ENCODE data around the gene CALHM4.

CALHM4 gene

GRCh38 chr6:116571683-116572000 is 18.1 kb downstream of the CALHM4 start:
- Histone ChIP-seq H3K4me3 (ENCODE audit: severe bottlenecking) (peak overlapping the region; percentile 83), H3K27me3 (ENCODE audit: insufficient read depth, poor library complexity, severe bottlenecking) (no peaks in the 10 kb centered on the region), H3K27ac (ENCODE audit: poor library complexity, severe bottlenecking) (peak overlapping the region; percentile 66), H3K9me3 (ENCODE audit: severe bottlenecking) (no peaks in the 10 kb centered on the region), H3K36me3 (ENCODE audit: low read depth) (peaks cover 28% of the 10 kb centered on the region), H3K4me1 (ENCODE audit: insufficient read depth, poor library complexity, severe bottlenecking) (peaks cover 14% of the 10 kb centered on the region)
- ATAC-seq (ENCODE audit: low read depth) (no peak), DNase-seq (ENCODE audit: low spot score) (no peak)
- TF ChIP-seq, protein P1, sequence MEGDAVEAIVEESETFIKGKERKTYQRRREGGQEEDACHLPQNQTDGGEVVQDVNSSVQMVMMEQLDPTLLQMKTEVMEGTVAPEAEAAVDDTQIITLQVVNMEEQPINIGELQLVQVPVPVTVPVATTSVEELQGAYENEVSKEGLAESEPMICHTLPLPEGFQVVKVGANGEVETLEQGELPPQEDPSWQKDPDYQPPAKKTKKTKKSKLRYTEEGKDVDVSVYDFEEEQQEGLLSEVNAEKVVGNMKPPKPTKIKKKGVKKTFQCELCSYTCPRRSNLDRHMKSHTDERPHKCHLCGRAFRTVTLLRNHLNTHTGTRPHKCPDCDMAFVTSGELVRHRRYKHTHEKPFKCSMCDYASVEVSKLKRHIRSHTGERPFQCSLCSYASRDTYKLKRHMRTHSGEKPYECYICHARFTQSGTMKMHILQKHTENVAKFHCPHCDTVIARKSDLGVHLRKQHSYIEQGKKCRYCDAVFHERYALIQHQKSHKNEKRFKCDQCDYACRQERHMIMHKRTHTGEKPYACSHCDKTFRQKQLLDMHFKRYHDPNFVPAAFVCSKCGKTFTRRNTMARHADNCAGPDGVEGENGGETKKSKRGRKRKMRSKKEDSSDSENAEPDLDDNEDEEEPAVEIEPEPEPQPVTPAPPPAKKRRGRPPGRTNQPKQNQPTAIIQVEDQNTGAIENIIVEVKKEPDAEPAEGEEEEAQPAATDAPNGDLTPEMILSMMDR (IDR thresholded peaks at IDR 0.05; ENCODE audit: poor library complexity, severe bottlenecking) = no peak

DNA sequence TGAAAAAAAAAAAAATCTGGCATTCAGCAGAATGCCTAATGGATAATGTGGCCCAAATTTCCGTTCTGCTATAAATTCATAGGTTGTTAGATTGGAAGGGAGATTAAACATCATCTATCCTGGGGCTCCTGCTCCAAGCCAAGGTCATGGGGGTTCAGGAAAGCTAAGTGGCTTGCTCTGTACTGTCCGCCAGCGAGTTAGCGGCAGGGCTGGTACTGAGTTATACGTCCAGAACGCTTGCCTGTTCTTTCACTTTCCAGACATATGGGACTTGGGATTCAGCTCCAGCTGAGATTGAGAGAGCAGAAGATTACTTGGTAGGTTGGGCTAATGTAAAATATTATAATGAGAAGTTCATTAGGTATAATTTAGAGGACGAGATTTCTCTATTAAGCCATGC is 18.6 kb downstream of the CALHM4 start:
- no peak for DNase-seq (ENCODE audit: low spot score)
- Histone ChIP-seq H3K27me3 (ENCODE audit: insufficient read depth, poor library complexity, severe bottlenecking) (no peaks in the 10 kb centered on the region), H3K36me3 (ENCODE audit: low read depth) (peaks cover 32% of the 10 kb centered on the region), H3K4me1 (ENCODE audit: insufficient read depth, poor library complexity, severe bottlenecking) (peaks cover 14% of the 10 kb centered on the region), H3K4me3 (ENCODE audit: severe bottlenecking) (peak overlapping the region; percentile 83), H3K27ac (ENCODE audit: poor library complexity, severe bottlenecking) (peak overlapping the region; percentile 66), H3K9me3 (ENCODE audit: severe bottlenecking) (no peaks in the 10 kb centered on the region)
- TF ChIP-seq, protein P1 (IDR thresholded peaks at IDR 0.05; ENCODE audit: poor library complexity, severe bottlenecking) = no peak
- ATAC-seq (ENCODE audit: low read depth) = 0 out of 3 replicates have a peak, but pooled peaks have one; percentile 11

DNA sequence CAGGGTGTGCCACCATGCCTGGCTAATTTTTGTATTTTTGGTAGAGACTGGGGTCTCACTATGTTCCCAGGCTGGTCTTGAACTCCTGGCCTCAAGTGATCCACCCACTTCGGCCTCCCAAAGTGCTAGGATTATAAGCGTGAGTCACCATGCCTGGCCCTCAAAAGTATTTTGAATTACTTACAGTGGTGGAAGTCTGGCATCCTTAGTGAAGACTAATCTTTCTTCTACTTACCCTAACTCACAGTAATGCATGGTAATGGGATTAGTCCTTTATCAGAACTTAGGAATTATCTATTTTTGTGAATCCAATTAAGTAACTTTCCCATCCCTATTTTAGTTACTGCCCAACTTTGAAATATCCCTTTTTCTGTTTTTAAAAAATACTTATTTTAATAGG is 21.7 kb downstream of the CALHM4 start:
- no peak for DNase-seq (ENCODE audit: low spot score)
- TF ChIP-seq, protein P1 (IDR thresholded peaks at IDR 0.05; ENCODE audit: poor library complexity, severe bottlenecking) = no peak
- peaks cover 50% of the 10 kb centered on the region for H3K36me3 ChIP-seq (ENCODE audit: low read depth)

GRCh38 chr6:116577486-116577885 is 23.9 kb downstream of the CALHM4 start:
- Histone ChIP-seq H3K27me3 (ENCODE audit: insufficient read depth, poor library complexity, severe bottlenecking) (no peaks in the 10 kb centered on the region), H3K9me3 (ENCODE audit: severe bottlenecking) (no peaks in the 10 kb centered on the region), H3K4me1 (ENCODE audit: insufficient read depth, poor library complexity, severe bottlenecking) (peaks cover 4% of the 10 kb centered on the region), H3K27ac (ENCODE audit: poor library complexity, severe bottlenecking) (no peak overlapping the region), H3K4me3 (ENCODE audit: severe bottlenecking) (no peak overlapping the region), H3K36me3 (ENCODE audit: low read depth) (peaks cover 73% of the 10 kb centered on the region)
- TF ChIP-seq, protein P1 (IDR thresholded peaks at IDR 0.05; ENCODE audit: poor library complexity, severe bottlenecking) = no peak
- DNase-seq (ENCODE audit: low spot score) = no peak
- ATAC-seq (ENCODE audit: low read depth) = no peak

More for the DNA sequence above, 21.7 kb downstream of the CALHM4 start:
- no peaks in the 10 kb centered on the region for H3K27me3 ChIP-seq (ENCODE audit: insufficient read depth, poor library complexity, severe bottlenecking)
- no peaks in the 10 kb centered on the region for H3K9me3 ChIP-seq (ENCODE audit: severe bottlenecking)
- H3K4me3 ChIP-seq (ENCODE audit: severe bottlenecking) = no peak overlapping the region
- no peak for ATAC-seq (ENCODE audit: low read depth)
- no peak overlapping the region for H3K27ac ChIP-seq (ENCODE audit: poor library complexity, severe bottlenecking)
- peaks cover 5% of the 10 kb centered on the region for H3K4me1 ChIP-seq (ENCODE audit: insufficient read depth, poor library complexity, severe bottlenecking)

- Histone ChIP-seq H3K27ac (ENCODE audit: poor library complexity, severe bottlenecking) (no peak overlapping the region), H3K9me3 (ENCODE audit: severe bottlenecking) (no peaks in the 10 kb centered on the region), H3K36me3 (ENCODE audit: low read depth) (peaks cover 78% of the 10 kb centered on the region), H3K4me1 (ENCODE audit: insufficient read depth, poor library complexity, severe bottlenecking) (peaks cover under 1% of the 10 kb centered on the region), H3K4me3 (ENCODE audit: severe bottlenecking) (no peak overlapping the region), H3K27me3 (ENCODE audit: insufficient read depth, poor library complexity, severe bottlenecking) (no peaks in the 10 kb centered on the region)
- DNase-seq (ENCODE audit: low spot score) (no peak), ATAC-seq (ENCODE audit: low read depth) (no peak)
- TF ChIP-seq, protein P1 (IDR thresholded peaks at IDR 0.05; ENCODE audit: poor library complexity, severe bottlenecking) = no peak
Measured at GRCh38 chr6:116578335-116578734, 24.8 kb downstream of the CALHM4 start.

All from RWPE2 (cell line).